Effector CD4-positive, alpha-beta T cell (primary cell): ENCODE data around the gene KCTD13.
"Not testable (repeated sequence)": the region's sequence is repeated elsewhere in the genome, so short reads cannot be mapped to it uniquely, and the experiment has no call there.

ENCODE experiments used
- DNase-seq: peaks from one replicate; pipeline ENCODE4 v3.0.0-alpha.2; 2020

KCTD13 gene

GRCh38 chr16:29877266-29877961 lies 48.6 kb downstream of the KCTD13 start:
- DNase-seq: no peak

- DNase-seq: peak; percentile 38
These were observed 49.3 kb downstream of the KCTD13 start for GRCh38 chr16:29876594-29877249.

- DNase-seq: no peak
These were observed 49.8 kb downstream of the KCTD13 start for GRCh38 chr16:29876217-29876593.

GRCh38 chr16:29875206-29875605 lies 50.8 kb downstream of the KCTD13 start:
- DNase-seq: no peak

- DNase-seq: no peak
These were observed 52.7 kb downstream of the KCTD13 start for GRCh38 chr16:29873319-29873718.

- DNase-seq: no peak
These were observed 54.0 kb downstream of the KCTD13 start for GRCh38 chr16:29871822-29872546.

GRCh38 chr16:29869067-29869466 lies 57.0 kb downstream of the KCTD13 start:
- DNase-seq: not testable (repeated sequence)

- DNase-seq: no peak
These were observed 57.5 kb downstream of the KCTD13 start for GRCh38 chr16:29868396-29869009.

GRCh38 chr16:29864205-29864604 lies 61.8 kb downstream of the KCTD13 start:
- DNase-seq: no peak

- no peak for DNase-seq
These were observed 62.4 kb downstream of the KCTD13 start for GRCh38 chr16:29863669-29863984.

- peak; percentile 91 for DNase-seq
These were observed 63.0 kb downstream of the KCTD13 start, which contains the start of gene CDIPT for GRCh38 chr16:29862884-29863668. Gene CDIPT, minus strand, starts transcription at chr16:29863226. Its CDS starts 369 bp downstream, at chr16:29862857.

GRCh38 chr16:29862383-29862883 lies 63.6 kb downstream of the KCTD13 start:
- DNase-seq: no peak

- DNase-seq: no peak
These were observed 65.8 kb downstream of the KCTD13 start for GRCh38 chr16:29860218-29860617.

- DNase-seq: no peak
These were observed 67.1 kb downstream of the KCTD13 start for GRCh38 chr16:29858974-29859373.

GRCh38 chr16:29858149-29858849 lies 67.7 kb downstream of the KCTD13 start:
- DNase-seq: no peak

GRCh38 chr16:29857133-29857760 lies 68.8 kb downstream of the KCTD13 start:
- no peak for DNase-seq
